NCI-H1105 (cell line): ENCODE data around the gene SMARCE1.

Source experiments
- DNase-seq: peaks from one replicate; lab custom pipeline; 2025; lab: John Stamatoyannopoulos, UW

Gene SMARCE1

DNA sequence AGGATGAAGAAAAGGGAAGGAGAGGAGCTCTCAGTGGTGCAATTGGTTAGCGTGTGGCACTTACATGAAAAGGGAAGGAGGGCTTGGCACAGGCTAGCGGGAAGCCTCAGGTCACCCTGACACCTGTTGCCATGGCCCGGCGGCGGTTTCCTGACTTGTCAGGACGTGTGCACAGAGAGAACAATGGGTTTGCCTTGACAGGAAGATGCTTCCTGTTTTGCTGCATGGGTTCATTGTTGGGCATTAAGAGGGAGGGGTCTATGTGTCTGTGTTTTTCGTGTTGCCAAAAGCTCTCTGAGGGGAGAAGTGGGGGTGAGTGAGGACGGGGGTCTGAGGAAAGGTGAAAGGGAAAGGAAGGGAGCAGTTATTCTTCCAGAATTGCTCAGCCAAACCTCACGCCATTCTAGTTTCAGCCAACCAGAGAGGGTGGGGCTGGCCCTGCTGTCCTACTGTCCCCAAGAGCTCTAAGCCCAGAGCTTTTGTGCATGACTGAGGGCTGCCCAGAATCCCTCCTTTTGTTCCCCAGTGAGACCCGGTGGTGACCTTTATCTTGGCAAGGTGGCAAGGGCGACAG, 65.2 kb downstream of the SMARCE1 start:
- DNase-seq, result peak; percentile 91

DNA sequence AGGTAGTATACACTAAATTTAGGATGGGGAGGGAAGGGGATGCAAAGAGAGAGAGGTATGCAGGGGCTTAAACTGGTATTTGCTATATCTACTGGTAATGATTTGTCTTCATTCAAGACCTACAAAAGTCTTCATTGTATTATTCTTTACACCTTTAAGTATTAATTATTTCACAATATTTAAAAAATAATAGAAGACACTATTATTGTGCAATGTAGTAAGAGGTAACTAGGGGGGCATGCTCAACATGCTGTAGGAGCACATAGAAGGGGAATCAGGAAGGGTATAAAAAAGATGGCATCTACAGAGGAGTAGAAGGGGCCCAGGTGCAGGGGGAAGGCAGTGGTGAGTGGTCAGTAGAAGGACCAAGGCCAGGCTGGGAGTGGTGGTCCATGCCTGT, 67.5 kb downstream of the SMARCE1 start:
- no peak for DNase-seq

DNA sequence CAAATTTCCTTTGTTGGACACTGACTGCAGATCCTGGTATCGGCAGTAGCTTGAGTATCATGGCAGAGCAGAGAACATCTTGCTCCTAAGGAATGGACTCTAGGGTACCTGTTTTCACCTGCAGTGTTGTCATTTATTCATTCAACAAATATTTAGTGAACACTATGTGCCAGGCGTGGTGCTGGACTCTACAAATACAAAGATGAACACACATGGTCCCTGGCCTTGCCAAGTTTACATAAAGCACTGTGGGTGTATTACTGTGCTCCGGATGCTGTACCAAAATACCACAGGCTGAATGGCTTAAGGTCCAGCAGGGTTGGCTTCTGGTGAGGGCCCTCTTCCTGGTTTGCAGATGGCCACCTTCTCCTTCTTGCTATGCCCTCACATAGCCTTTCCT, 68.1 kb downstream of the SMARCE1 start:
- DNase-seq, result no peak

DNA sequence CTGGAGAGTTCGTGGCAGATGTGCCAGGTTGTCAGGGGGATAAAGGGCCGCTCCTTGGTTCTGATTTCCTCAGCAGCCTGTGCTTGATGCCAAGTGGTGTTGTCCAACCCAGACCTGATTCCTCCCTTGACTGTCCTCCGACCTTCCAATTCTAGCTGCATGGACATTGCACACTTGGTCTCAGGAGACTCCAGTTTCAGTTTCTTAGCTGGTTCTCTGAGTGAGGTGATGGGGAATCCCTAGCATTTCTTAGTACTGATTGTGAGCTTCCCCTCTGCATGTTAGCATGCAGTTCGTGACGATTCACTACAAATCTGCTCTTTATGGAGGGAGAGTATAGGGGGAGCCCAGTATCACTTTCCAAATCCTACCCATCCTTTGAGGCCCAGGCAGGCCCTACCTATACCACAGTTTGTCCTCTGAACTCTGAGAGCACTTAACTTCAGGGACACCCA, 70.0 kb downstream of the SMARCE1 start:
- DNase-seq, result no peak

DNA sequence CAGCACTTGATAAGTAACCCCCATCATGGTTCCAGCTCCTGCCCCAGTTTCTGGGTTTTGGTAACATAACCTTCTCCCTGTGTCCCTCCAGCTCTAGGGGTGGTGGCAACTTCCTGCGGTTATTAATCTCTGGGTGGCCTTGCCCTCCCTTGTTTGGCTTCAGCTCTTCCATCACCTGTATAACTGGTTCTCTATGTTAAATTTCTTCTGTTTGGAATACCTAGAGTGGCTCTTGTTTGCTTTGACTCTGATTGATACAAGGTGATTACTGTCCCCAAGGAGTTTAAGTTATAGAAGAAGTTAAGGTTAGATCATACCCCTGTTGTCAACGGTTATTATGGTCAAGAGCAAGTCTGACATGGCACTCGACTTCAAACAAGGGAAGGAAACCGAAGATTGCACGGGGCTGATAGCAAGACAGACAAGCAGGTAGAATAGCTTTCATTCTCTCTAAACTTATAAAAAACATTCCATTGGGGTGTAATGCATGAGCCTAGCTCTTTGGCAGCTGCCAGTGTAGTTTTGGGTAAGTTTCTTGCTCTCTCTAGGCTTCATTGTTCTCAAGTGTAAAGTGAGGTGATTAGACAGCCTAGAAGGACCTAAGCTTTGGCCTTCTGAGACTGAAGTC, 71.4 kb downstream of the SMARCE1 start:
- no peak for DNase-seq
